ENCODE data around the gene KLHL6. TPM values are rescaled to one million over a fixed set of nuclear protein-coding genes. Genes with fewer than 3 reads are reported as not detected.

The KLHL6 gene
- total and polyA plus RNA-seq, 2 of the 13 experiments (the other 11 are each of a cell fraction or from before 2014, with no cell fraction given) = not detected

DNA sequence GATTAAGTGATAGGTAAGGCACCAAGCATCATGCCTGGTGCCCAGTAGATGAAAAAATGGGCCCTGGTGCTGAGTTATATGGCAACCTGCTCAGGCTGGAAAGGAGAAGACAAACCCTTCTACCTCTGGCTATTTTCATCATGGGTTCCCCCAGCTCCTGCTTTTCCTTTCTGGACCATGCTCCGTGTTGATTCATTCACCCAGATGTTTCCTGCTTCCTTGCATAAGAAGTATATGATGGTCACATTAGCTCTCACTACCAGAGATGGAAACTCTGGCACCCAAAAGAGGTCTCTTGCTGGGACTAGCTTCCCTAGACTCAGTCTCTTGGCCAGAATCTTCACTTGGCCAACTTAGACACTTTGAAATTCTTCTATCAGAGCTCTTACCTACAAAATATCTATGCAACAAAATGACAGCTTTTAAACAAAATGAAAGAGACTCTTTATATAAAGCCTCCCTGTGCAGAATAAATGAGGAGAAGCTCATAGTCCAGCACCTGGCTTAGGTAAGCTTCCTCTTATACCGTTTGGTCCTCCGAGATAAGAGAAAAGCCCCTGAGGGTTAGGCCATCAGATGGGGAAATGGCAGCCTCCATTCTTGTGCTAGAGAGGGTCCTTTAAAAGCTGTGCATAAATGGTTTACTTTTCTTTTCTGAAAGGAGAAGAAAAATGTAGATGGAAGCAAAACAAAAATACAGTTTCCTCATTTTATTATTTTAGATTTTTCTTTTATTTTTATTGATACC is 80.3 kb downstream of the KLHL6 start:
- no peaks in the 10 kb centered on the region for H4K20me1 ChIP-seq (ENCODE audit: insufficient read depth, low read length)
- WGBS (ENCODE audit: low lambda C conversion rate) = 0% methylated on average over 3 of the region's 3 CpGs
- BruUV-seq (replicated peaks) = no TSS peak

More for the DNA sequence above, 80.3 kb downstream of the KLHL6 start:
- no peaks in the 10 kb centered on the region for H3K36me3 ChIP-seq (replicated peaks in 1 of 2; ENCODE audit: control insufficient read depth in 1 of 2, insufficient read depth in 2 of 2, low read length in 2 of 2)
- in situ Hi-C loops (cut with HindIII; ENCODE audit: extremely low pct_ligation_motif_present, low pct_unique_long_range_greater_than_20kb) = no loop called here
- H3K4me1 ChIP-seq (ENCODE audit: insufficient read depth, low read length) = no peaks in the 10 kb centered on the region
- intact Hi-C loops (cut with micrococcal nuclease; ENCODE audit: unreplicated experiment) = no loop called here
- H3K4me2 ChIP-seq (ENCODE audit: low read depth, low read length) = no peak overlapping the region
- no peak overlapping the region for H3K27ac ChIP-seq (ENCODE audit: extremely low read length, insufficient read depth, low read length)
- no peak overlapping the region for H2AFZ ChIP-seq (ENCODE audit: low read length)
- ATAC-seq (no peak), DNase-seq (ENCODE audit: low spot score) (no peak), FAIRE-seq (no peak)
- H3K9ac ChIP-seq (ENCODE audit: insufficient read depth, low read depth, low read length) = no peak overlapping the region
- H3K9me3 ChIP-seq (ENCODE audit: low read length) = no peaks in the 10 kb centered on the region
- ChIA-PET POLR2A (no interaction called here), CTCF (ENCODE audit: low intra/inter-chr PET ratio, low total read pairs) (no interaction called here)
- no peak overlapping the region for H3K4me3 ChIP-seq (replicated peaks in 1 of 3; ENCODE audit: insufficient read depth in 1 of 3, low read depth in 2 of 3, low read length in 3 of 3)
- TF ChIP-seq CREM (IDR thresholded peaks at IDR 0.05) (no peak), CREM (CRISPR knock-in tag; IDR thresholded peaks at IDR 0.05) (no peak), ZIK1 (CRISPR knock-in tag; IDR thresholded peaks at IDR 0.05; ENCODE audit: borderline replicate concordance, low read depth) (no peak), ZNF333 (CRISPR knock-in tag; IDR thresholded peaks at IDR 0.05; ENCODE audit: borderline replicate concordance) (no peak), ZNF607 (CRISPR knock-in tag; IDR thresholded peaks at IDR 0.05; ENCODE audit: borderline replicate concordance) (no peak), ZNF629 (CRISPR knock-in tag; conservative IDR thresholded peaks at IDR 0.05) (no peak), HNRNPL (IDR thresholded peaks at IDR 0.05; ENCODE audit: low read depth, low read length) (no peak), TCF7L2 (IDR thresholded peaks at IDR 0.05; ENCODE audit: low read depth, low read length) (no peak), ZNF556 (CRISPR knock-in tag; IDR thresholded peaks at IDR 0.05; ENCODE audit: borderline replicate concordance) (no peak), ARHGAP35 (CRISPR knock-in tag; IDR thresholded peaks at IDR 0.05; ENCODE audit: borderline replicate concordance) (no peak), HOXA7 (CRISPR knock-in tag; IDR thresholded peaks at IDR 0.05) (no peak), RARA (CRISPR knock-in tag; IDR thresholded peaks at IDR 0.05) (no peak)
- TF ChIP-seq, protein P1, sequence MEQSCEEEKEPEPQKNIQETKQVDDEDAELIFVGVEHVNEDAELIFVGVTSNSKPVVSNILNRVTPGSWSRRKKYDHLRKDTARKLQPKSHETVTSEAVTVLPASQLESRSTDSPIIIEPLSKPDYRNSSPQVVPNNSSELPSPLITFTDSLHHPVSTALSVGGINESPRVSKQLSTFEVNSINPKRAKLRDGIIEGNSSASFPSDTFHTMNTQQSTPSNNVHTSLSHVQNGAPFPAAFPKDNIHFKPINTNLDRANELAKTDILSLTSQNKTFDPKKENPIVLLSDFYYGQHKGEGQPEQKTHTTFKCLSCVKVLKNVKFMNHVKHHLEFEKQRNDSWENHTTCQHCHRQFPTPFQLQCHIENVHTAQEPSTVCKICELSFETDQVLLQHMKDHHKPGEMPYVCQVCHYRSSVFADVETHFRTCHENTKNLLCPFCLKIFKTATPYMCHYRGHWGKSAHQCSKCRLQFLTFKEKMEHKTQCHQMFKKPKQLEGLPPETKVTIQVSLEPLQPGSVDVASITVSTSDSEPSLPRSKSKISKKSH (CRISPR knock-in tag; IDR thresholded peaks at IDR 0.05; ENCODE audit: borderline replicate concordance) = no peak
- no peaks in the 10 kb centered on the region for H3K79me2 ChIP-seq (ENCODE audit: insufficient read depth, low read length)
- H3K27me3 ChIP-seq (ENCODE audit: control insufficient read depth in 1 of 2, insufficient read depth in 2 of 2, low read length in 2 of 2) = peaks cover 0 to 6% of the 10 kb centered on the region in 2 experiments; a peak in 1 of 5 replicates

All from HepG2 (cell line).